HG03558 (cell line): Measurements from ENCODE around the gene RITA1.
A peak's percentile ranks its signal among the peaks of the same experiment; 100 is the strongest.

Source experiments
- ATAC-seq: cut with Tn5 transposase; IDR thresholded peaks from one replicate; pipeline ENCODE4 v1.9.1; 2021; ENCODE audit warnings: moderate number of reproducible peaks; ENCODE audit not compliant: unreplicated experiment; ENCODE audit errors: extremely low read depth

The RITA1 gene

DNA sequence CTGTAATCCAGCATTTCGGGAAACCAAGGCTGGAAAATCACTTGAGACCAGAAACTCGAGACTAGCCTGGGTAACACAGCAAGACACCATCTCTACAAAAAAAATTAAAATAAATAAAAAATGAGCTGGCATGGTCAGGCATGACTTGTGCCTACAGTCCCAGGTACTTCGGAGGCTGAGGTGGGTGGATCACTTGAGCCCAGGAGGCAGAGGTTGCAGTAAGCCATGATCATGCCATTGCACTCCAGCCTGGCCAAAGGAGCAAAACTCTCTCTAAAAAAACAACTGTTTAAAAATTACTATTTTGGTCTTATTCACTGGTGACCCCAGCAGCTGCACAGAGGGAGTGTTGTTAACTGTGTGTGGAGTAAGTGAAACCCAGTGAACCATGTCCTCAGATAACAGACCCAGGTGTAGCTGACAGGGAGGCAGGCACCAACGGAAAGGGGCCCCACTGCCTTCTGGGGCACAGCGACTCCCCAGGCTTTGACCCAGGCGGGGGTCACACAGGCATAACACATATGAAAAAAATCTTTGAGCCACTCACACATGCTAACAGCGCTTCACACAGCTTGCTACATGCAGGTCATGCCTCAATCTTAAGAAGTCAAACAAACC is 12.3 kb upstream of the RITA1 start:
- no peak for ATAC-seq

DNA sequence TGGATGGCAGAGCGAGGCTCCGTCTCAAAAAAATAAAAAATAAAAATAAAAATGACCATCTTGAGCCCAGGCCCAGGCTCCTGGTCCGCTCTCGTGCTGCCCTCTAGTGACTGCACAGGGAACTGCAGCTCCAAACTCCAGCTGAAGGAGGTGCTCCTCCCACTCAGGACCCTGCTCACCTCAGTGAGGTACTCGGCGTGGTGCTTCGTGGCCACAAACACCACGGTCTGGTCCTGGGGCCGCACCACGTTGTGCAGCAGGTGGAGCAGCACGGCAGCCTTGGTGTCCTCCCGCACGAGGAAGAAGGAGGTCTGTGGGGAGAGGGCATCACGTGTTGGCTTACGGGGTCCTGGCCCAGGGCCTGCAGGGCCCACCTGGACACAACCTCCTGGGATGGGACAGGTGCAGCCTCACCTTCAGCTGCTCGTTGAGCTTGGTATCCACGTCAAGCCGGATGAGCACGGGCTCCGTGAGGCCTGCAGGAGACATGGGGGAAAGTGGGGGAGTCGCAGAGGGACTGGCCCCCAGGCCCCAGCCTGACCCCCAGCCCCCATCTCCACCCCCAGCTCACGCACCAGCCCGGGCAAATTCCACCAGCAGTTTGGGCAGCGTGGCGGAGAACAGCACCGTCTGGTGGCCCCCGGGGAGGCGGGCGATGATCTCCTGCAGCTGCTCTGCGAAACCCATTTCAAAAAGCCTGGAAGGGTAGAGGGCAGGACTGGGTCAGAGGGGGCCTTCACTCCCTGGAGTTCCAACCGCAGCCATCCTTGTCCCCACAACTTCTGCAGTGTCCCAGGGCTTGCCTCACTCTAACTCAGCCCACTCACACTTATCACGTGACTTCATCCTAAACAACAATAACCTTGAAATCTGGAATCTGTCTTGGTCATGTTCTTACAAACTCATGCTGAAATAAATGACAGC is 10.8 kb upstream of the RITA1 start:
- no peak for ATAC-seq

DNA sequence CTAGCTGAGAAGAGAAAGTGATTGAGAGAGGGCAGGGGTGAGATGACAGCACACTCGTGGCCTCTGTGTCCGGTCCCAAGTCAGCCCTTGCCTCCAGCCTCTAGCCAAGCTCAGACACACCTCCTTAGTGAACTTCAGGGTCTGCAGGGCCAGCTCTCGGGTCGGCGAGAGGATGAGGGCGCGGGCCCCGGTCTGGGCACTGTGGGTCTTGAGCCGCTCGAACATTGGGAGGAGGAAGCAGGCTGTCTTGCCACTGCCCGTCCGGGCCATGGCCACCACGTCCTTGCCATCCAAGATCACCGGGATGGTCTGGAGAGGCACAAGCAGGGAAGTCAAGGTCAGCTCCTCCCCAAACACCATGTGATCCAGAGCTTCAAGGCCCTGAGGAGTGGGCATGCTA is 6.5 kb upstream of the RITA1 start:
- no peak for ATAC-seq

DNA sequence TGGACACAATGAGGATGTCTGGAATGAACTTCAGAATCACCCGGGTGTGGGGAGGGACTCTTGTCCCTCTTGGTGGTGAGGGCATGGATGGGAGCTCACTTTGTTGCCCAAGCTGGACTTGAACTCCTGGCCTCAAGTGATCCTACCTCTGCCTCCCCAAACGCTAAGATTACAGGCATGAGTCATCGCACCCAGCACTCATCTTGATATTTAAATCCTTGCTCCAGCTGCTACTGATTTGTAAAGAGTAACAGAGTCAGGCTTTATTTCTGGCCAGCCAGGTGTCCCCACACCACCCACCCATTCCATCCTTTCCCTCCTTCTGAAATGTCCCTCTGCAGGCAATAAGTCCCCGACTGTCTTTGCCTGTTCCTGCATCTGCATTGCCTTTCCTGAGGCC is 5.2 kb upstream of the RITA1 start:
- ATAC-seq, result no peak

DNA sequence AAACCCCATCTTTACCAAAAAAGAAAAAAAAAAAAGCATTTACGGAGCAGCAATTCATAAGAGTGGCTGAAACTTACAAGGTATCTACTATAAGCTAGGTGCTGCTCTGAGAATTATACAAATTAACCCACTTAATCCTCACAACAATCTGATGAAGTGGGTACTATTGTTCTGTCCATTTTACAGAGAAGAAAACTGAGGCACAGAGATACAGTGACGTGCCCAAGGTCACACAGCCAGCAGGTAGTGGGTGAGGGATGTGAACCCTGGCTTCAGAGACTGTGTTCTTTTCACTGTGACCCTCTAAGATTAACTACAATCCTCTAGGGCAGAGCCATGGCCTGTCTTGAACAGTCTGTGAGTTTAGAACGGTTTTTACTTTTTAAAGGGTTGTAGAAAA is 3.5 kb upstream of the RITA1 start:
- no peak for ATAC-seq

DNA sequence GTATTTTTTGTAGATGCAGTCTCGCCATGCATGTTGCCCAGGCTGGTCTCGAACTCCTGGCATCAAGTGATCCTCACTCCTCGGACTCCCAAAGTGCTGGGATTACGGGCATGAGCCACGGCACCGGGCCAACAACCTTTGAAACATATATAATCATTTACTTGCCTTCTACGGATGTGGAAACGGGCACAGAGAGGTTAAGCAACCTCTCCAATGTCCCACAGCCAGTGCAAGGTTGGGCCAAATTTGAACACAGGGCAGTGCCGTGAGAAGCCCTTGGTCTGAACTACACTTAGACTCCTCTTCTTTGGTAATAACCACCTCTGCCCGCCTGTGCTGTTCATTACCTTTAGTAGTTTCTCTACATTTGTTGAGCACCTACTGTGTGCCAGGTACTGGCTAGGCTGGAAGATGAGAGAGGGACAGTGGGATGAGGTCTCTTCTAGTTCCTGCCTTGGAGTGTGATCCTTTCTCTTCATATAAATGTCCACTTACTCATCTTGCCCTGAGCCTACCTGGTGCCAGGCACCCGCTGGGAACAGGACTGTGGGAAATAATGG is 2.4 kb upstream of the RITA1 start:
- no peak for ATAC-seq

DNA sequence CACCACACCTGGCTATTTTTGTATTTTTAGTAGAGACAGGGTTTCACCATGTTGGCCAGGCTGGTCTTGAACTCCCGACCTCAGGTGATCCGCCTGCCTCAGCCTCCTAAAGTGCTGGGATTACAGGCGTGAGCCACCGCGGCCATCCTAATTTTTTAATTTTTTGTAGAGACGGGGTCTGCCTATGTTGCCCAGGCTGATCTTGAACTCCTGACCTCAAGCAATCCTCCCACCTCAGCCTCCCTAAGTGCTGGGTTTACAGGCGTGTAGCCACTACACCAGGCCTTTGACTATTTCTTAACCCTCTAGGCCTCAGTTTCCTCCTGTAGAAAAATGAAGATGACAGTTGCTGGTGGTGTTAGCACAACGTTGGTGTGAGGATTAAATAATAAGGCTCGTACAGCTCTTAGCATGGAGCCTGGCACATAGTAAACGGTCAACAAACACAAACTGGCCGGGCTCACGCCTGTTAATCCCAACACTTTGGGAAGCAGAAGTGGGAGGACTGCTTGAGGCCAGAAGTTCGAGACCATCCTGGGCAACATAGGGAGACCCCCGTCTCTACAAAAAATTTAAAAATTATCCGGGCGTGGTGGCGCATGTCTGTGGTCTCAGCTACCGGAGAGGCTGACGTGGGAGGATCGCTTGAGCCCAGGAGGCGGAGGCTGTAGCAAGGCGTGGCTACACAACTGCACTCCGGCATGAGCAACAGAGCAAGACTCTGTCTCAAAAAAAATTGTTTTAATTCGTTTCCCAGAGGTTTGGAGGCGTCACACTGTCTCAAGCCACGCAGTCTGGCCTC is 1.2 kb upstream of the RITA1 start:
- ATAC-seq, result peak; percentile 21

DNA sequence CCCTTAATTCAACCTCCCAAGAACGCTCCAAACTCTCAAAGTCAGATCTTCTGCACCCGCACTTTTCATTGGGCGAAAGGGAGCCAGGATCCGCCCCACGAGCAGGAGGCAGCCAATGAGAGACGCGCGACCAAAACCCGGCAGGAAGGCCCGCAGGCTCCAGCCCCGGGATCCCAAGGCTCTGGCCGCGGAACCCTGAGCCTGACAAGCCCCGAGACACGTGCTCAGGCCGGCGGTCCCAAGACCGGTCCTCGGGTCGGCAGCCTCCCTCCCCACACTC is 681 bp upstream of the RITA1 start:
- ATAC-seq, result peak; percentile 52

DNA sequence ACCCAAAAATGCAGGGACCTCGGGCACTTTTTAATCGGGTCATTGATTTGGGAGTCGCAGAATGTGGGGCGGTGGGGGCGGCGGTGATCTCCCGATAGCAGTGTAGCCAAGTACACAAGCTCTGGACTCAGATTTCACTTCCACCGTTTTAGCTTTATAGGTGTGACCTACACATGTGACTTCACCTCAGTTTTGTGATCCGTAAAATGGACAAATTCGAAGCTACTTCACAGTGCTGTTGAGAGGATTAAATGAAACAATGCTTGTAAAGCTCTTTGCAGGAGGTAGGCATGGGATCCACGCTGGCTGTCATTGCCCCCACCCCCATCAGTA is 478 bp downstream of the RITA1 start:
- no peak for ATAC-seq

DNA sequence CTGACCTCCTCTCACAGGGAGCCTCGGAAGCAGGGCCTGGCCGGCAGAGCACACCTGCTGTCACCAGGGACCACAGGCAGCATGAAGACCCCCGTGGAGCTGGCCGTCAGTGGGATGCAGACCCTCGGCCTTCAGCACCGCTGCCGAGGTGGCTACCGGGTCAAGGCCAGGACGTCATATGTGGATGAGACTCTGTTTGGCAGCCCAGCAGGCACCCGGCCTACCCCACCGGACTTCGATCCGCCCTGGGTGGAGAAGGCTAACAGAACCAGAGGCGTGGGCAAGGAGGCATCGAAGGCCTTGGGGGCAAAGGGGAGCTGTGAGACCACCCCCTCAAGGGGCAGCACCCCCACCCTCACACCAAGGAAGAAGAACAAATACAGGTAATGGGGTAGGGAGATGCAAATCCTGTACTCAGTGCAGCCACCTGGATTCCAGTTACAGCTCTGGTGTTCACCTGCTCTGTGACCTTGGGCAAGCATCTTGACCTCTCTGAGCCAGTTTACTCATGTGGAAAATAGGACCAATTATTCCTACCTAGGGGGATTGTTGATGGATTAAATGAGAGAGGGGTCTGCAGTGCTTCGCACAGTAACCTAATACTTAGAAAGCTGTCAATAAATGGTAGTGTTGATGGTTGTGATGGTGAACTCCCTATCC is 1.3 kb downstream of the RITA1 start:
- no peak for ATAC-seq

DNA sequence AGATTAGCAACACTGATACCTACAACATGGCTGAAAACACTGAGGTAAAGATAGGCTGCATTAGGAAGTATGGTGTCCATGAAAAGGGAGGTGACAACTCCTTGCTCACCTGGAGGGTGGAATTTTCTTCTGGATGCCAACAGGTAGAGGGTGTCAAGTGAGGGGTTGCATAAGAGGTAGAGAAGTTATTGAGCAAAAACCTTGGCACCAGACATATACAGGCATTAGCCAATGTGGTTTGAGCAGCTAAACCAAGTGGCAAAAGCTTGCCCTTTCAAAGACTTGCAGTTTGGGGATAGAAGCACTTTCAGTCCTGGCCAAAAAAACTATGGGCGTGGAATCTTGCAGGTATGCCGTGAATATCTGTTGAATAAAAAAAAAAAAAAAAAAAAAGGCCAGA is 3.8 kb downstream of the RITA1 start:
- ATAC-seq, result no peak

DNA sequence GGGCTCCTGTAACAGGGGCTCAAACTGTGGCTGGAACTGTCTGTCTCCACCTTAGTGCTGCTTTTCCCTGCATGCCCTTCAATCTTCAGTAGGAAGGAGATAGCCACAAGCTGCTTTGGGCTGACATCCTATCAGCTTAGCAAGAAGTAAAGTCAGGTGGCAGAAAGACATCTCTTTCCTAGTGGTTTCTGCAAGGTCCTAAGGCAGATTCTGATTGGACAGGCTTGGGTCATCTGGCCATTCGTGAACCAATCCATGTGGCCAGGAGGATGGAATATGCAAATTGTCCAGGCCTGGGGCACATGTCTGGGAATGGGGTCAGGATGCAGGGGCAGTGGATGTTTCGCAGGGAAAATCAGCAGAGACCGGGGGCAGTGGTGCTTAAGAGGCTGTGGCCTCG is 5.2 kb downstream of the RITA1 start:
- no peak for ATAC-seq

DNA sequence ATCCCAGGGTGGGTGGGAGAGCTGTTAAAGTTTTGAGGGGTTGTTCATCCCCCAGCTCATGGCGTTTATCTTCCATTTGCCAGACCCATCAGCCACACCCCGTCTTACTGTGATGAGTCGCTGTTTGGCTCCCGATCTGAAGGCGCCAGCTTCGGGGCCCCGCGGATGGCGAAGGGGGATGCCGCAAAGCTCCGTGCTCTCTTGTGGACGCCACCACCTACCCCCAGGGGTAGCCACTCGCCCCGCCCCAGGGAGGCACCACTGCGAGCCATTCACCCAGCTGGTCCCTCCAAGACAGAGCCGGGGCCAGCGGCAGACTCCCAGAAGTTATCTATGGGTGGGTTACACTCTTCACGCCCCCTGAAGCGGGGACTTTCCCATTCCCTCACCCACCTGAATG is 5.7 kb downstream of the RITA1 start:
- no peak for ATAC-seq

DNA sequence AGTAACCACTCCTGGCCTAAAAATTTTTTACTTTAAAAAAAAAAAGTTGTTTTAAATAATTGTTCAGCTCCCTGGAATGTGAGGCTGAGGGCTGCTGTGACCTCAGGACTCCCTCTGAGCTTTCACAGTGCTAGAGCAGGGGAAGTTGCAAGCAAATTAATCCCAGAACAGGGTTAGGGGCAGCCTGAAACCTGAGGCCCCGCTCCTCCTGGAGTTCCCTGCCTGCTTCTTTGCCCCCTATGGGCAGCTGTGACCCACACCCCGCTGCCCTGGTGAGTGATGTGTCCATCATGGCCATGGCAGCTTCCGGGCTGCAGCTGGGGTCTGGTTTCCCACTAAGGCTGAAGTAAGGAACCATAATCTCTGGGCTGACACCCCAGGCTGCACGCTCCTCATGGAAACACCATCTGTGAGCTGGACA is 9.5 kb downstream of the RITA1 start:
- no peak for ATAC-seq

DNA sequence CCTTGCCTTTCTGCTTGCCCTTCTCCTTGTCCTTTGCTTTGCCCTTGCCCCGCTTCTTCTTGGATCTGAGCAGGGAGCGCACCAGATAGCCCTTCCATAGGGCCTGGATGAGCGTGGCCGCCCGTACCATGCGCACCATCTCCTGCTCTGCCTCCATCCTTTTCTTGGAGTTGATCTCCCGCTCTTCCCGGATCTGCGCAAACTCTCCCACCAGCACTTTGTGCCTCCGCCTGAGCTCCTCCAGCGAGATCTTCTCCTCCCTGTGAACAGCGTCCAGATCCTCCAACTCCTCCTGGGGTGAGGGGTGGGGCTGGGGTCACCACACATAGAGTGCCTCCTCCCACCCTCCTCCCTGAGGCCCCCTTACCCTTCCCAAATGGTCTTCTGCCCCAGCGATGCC is 10.1 kb downstream of the RITA1 start:
- no peak for ATAC-seq

DNA sequence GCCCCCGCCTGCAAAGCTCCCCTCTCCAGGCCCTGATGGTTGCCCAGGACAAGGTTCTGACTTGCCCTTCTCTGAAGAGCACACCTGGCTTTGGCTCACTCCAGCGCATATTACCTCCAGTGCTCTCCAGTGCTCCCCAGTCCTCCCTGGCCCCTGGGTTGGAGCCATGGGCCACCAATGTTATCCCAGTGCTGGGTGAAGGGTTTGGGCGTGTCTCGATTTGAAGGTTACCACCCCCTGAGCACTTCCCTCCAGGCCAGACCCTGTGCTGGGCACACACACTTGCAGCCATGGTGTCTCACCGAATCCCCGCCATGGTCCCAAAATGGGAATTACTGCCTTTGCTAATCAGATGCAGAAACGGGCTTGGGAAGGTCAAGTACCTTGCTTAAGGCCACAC is 11.1 kb downstream of the RITA1 start:
- ATAC-seq, result no peak

DNA sequence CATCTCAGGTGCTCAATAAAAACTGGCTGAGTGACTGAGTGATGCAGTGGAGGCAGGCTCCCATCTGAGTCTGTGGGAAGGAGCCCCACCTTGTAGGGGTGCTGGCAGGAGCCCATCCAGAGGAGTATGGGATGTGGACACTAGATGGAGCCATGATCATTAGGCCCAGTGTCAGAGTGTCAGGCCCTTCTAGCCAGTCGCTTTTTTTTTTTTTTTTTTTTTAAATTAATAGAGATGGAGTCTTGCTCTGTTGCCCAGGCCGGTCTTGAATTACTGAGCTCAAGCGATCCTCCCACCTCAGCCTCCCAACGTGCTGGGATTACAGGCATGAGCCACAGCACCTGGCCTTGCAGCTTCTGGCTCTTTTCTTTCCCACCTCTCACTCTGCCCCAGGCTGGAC is 11.5 kb downstream of the RITA1 start:
- no peak for ATAC-seq

DNA sequence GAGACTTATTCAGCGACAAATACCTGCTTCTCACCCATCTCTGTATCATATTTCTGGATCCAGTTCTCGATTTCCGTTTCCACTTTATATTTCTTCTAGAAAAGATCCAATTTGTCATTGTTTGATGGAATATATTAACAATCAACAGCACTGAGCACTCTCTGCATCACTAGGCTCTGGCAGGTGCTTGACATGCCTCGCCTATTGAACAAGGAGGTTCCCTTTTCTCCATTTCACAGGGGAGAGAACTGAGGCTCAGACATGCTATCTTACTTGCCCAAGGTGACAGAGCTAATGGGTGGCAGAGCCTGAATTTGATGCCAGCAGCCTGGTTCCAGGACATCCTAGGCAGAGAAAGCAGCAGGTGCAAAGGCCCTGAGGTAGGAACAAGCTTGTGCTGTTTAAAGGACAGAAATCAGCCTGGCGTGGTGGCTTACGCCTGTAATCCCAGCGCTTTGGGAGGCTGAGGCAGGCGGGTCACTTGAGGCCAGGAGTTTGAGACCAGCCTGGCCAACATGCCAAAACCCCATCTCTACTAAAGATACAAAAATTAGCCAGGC is 12.1 kb downstream of the RITA1 start:
- ATAC-seq, result no peak

DNA sequence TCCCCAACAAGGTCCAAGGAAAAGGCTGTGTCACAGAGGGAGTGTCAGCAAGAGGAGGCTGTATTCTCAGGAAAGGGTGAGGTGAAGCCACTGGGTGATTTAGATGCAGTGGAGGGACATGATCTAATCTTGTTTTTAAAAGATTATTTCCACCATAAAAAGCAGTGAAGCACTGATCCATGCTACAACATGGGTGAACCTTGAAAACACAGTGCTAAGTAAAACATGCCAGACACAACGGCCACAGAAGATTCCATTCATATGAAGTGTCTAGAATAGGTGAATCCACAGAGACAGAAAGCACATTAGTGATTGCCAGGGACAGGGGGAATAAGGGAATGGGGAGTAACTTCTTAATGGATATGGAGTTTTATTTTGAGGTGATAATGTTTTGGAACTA is 12.8 kb downstream of the RITA1 start:
- no peak for ATAC-seq

DNA sequence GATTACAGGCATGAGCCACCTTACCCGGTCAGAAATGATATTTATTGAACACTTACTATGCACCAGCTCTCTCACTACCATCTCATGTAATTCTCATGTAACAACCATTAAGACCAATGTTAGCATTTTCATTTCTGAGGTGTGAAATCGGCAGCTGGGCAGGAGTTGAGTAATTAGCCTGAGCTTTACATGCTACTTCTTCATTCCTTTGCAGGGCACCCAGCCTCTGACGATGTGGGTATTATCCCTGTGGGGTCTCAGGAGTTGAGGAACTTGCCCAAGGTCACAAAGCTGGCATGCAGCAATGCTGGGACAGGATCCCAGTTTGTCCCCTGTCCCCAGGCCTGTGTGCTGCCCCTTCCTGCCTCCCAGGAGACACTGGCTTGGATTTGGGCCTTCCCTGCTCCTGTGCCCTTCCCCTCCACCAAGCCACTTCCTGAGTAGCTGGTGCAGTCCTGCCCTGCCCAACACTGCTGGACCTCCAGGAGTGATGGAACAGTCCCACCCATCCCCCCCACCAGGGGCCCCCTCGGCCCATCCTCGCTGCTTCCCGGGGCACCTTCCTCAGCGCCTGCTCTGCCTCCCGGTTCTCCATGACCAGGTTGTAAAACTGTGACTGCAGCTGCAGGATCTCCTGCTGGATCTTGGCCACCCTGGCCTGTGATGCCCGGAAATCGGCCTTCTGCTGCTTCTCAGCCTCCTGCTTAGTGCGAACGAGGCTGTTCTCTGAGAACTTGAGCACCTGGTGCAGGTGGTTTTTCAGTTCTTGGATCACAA is 14.7 kb downstream of the RITA1 start:
- ATAC-seq, result no peak
